ENCODE results near the gene STYXL1. TPM values are rescaled to one million over a fixed set of nuclear protein-coding genes. Genes with fewer than 3 reads are reported as not detected.

STYXL1 gene
- total and polyA plus RNA-seq, 2 experiments from 2014 or later = 28.0 to 39.2 TPM

DNA sequence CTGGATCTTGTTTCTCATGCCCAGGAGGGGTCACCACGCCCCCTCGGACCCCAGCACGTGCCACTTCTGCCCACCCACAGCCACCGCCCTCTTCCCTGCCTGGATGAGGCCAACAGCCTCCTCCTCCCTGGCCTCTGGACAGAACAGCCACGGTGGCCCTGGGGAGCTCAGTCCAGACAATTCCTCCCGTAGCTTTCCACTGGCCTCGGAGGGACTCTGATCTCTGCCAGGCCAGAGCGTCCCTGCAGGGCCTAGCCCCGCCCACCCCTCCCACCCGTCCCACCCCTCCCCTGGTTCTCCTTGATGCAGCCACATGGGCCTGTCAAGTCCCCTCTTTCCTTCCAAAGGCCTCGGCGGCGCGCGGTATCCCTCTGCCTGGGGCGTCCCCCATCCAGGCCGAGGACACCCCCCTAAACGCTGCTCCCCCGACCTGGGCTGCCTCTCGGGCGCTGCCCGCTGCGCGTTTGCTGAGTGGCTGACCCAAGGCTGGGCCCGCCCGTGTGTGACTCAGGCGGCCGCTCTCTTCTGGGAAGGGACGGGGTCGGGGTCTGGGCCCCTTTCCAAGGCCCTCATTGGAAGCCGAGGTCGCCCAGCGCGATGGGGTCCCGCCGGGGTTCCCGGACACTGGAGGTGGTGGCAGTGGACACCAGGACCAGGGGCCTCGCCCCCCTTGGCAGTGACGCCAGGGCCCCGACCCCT lies 54.0 kb downstream of the STYXL1 start:
- Mint-ChIP-seq H3K27ac (no peak overlapping the region), H3K36me3 (ENCODE audit: low read depth) (peaks cover 15% of the 10 kb centered on the region; the same call in 2 of the 3 replicates), H3K9me3 (no peaks in the 10 kb centered on the region; the same call in 2 of the 3 replicates), H3K4me3 (peak overlapping the region; percentile 74), H3K4me1 (peaks cover 36% of the 10 kb centered on the region), H3K27me3 (ENCODE audit: insufficient read depth, low read depth, poor library complexity) (peaks cover 20% of the 10 kb centered on the region)
- Histone ChIP-seq H3K4me2 (peak overlapping the region; percentile 94), H3K4me1 (ENCODE audit: insufficient read depth) (peaks cover 11% of the 10 kb centered on the region), H3K79me2 (replicated peaks; ENCODE audit: insufficient read depth) (no peaks in the 10 kb centered on the region), H3K9me2 (ENCODE audit: insufficient read depth) (no peaks in the 10 kb centered on the region), H3K27me3 (ENCODE audit: insufficient read depth) (no peaks in the 10 kb centered on the region), H3F3A (replicated peaks; ENCODE audit: low read depth) (peaks cover 10% of the 10 kb centered on the region; the same call in 1 of the 2 replicates), H3K4me3 (peak overlapping the region; percentile 91), H2AFZ (peak overlapping the region; percentile 76), H3K36me3 (ENCODE audit: insufficient read depth) (no peaks in the 10 kb centered on the region), H3K27ac (ENCODE audit: low read depth) (no peak overlapping the region), H4K20me1 (replicated peaks; ENCODE audit: insufficient read depth) (no peaks in the 10 kb centered on the region)
- ATAC-seq = peak; percentile 49
- DNase-seq (ENCODE audit: low spot score) = peak; percentile 78
- TF ChIP-seq STAT1 (IDR thresholded peaks at IDR 0.05; ENCODE audit: unreplicated experiment) = no peak
- peak; percentile 19 for TF ChIP-seq JUNB (IDR thresholded peaks at IDR 0.05; ENCODE audit: unreplicated experiment)

DNA sequence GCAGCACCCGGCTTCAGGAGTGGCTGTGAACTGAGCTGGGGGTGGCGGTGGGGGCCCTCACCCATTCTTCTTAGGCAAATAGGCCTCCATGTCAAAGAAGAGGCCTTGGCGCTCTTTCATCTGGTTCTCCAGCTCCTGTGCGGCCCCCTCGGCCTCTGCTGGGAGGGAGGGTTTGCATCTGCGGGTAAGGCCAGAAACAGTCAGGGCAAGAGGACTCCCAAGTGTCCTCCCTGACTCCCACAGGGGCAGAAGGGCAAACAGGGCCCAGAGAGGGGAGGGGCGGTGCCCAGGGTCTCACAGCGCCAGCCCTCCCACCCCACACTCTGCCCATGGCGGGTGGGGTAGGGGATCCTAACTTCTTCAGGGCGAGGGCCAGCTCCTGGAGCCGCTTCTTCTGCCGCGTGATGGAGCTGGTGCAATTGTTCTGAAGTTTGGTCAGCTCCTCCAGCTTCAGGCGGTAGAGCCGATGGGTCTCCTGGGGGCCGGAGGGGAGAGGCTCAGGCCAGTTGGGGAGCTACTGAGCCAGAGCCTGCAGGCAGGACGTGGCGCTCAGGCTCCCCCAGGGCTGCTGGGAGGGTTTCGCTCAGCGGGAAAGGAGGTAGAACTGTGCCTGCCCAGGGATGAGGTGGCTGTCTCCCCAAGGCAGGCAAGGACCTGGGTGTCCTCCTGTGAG lies 55.6 kb downstream of the STYXL1 start:
- H3K4me2 ChIP-seq = no peak overlapping the region
- H3K4me3 ChIP-seq = no peak overlapping the region
- H3K4me1 Mint-ChIP-seq = peaks cover 38% of the 10 kb centered on the region
- no peaks in the 10 kb centered on the region for H3K27me3 ChIP-seq (ENCODE audit: insufficient read depth)
- no peak overlapping the region for H3K27ac Mint-ChIP-seq
- peaks cover 14% of the 10 kb centered on the region for H3K36me3 Mint-ChIP-seq (ENCODE audit: low read depth)
- H3F3A ChIP-seq (replicated peaks; ENCODE audit: low read depth) = peaks cover 10% of the 10 kb centered on the region; the same call in 1 of the 2 replicates
- no peaks in the 10 kb centered on the region for H3K9me2 ChIP-seq (ENCODE audit: insufficient read depth)
- ATAC-seq = no peak
- H3K4me3 Mint-ChIP-seq = no peak overlapping the region
- H3K4me1 ChIP-seq (ENCODE audit: insufficient read depth) = peaks cover 11% of the 10 kb centered on the region
- DNase-seq (ENCODE audit: low spot score) = no peak
- no peak overlapping the region for H3K27ac ChIP-seq (ENCODE audit: low read depth)
- H3K27me3 Mint-ChIP-seq (ENCODE audit: insufficient read depth, low read depth, poor library complexity) = peaks cover 24% of the 10 kb centered on the region
- no peaks in the 10 kb centered on the region for H3K9me3 Mint-ChIP-seq
- H4K20me1 ChIP-seq (replicated peaks; ENCODE audit: insufficient read depth) = no peaks in the 10 kb centered on the region
- TF ChIP-seq, protein P1, sequence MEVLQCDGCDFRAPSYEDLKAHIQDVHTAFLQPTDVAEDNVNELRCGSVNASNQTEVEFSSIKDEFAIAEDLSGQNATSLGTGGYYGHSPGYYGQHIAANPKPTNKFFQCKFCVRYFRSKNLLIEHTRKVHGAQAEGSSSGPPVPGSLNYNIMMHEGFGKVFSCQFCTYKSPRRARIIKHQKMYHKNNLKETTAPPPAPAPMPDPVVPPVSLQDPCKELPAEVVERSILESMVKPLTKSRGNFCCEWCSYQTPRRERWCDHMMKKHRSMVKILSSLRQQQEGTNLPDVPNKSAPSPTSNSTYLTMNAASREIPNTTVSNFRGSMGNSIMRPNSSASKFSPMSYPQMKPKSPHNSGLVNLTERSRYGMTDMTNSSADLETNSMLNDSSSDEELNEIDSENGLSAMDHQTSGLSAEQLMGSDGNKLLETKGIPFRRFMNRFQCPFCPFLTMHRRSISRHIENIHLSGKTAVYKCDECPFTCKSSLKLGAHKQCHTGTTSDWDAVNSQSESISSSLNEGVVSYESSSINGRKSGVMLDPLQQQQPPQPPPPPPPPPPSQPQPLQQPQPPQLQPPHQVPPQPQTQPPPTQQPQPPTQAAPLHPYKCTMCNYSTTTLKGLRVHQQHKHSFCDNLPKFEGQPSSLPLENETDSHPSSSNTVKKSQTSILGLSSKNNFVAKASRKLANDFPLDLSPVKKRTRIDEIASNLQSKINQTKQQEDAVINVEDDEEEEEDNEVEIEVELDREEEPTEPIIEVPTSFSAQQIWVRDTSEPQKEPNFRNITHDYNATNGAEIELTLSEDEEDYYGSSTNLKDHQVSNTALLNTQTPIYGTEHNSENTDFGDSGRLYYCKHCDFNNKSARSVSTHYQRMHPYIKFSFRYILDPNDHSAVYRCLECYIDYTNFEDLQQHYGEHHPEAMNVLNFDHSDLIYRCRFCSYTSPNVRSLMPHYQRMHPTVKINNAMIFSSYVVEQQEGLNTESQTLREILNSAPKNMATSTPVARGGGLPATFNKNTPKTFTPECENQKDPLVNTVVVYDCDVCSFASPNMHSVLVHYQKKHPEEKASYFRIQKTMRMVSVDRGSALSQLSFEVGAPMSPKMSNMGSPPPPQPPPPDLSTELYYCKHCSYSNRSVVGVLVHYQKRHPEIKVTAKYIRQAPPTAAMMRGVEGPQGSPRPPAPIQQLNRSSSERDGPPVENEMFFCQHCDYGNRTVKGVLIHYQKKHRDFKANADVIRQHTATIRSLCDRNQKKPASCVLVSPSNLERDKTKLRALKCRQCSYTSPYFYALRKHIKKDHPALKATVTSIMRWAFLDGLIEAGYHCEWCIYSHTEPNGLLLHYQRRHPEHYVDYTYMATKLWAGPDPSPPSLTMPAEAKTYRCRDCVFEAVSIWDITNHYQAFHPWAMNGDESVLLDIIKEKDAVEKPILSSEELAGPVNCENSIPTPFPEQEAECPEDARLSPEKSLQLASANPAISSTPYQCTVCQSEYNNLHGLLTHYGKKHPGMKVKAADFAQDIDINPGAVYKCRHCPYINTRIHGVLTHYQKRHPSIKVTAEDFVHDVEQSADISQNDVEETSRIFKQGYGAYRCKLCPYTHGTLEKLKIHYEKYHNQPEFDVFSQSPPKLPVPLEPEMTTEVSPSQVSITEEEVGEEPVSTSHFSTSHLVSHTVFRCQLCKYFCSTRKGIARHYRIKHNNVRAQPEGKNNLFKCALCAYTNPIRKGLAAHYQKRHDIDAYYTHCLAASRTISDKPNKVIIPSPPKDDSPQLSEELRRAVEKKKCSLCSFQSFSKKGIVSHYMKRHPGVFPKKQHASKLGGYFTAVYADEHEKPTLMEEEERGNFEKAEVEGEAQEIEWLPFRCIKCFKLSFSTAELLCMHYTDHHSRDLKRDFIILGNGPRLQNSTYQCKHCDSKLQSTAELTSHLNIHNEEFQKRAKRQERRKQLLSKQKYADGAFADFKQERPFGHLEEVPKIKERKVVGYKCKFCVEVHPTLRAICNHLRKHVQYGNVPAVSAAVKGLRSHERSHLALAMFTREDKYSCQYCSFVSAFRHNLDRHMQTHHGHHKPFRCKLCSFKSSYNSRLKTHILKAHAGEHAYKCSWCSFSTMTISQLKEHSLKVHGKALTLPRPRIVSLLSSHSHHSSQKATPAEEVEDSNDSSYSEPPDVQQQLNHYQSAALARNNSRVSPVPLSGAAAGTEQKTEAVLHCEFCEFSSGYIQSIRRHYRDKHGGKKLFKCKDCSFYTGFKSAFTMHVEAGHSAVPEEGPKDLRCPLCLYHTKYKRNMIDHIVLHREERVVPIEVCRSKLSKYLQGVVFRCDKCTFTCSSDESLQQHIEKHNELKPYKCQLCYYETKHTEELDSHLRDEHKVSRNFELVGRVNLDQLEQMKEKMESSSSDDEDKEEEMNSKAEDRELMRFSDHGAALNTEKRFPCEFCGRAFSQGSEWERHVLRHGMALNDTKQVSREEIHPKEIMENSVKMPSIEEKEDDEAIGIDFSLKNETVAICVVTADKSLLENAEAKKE (CRISPR knock-in tag; IDR thresholded peaks at IDR 0.05) = no peak
- no peak for TF ChIP-seq EZH2phosphoT487 (IDR thresholded peaks at IDR 0.05; ENCODE audit: unreplicated experiment)
- TF ChIP-seq STAT1 (IDR thresholded peaks at IDR 0.05; ENCODE audit: unreplicated experiment) = no peak
- H3K79me2 ChIP-seq (replicated peaks; ENCODE audit: insufficient read depth) = no peaks in the 10 kb centered on the region
- H2AFZ ChIP-seq = no peak overlapping the region
- no peaks in the 10 kb centered on the region for H3K36me3 ChIP-seq (ENCODE audit: insufficient read depth)

Data from GM23338 (cell line).